GM19193 (cell line): ENCODE results near the gene SLC8B1.

Source experiments
- POLR2A ChIP-seq: IDR thresholded peaks from 4 replicates; pipeline ENCODE4 v1.6.1; 2011; ENCODE audit not compliant: insufficient read depth, insufficient read length; ENCODE audit errors: extremely low read depth

Gene SLC8B1

GRCh38 chr12:113295886-113296556 lies 38.9 kb downstream of the SLC8B1 start:
- TF ChIP-seq POLR2A = no peak

- TF ChIP-seq POLR2A = no peak
These were observed 41.8 kb downstream of the SLC8B1 start for GRCh38 chr12:113293100-113293499.

GRCh38 chr12:113292547-113292946 lies 42.4 kb downstream of the SLC8B1 start:
- TF ChIP-seq POLR2A = no peak

DNA sequence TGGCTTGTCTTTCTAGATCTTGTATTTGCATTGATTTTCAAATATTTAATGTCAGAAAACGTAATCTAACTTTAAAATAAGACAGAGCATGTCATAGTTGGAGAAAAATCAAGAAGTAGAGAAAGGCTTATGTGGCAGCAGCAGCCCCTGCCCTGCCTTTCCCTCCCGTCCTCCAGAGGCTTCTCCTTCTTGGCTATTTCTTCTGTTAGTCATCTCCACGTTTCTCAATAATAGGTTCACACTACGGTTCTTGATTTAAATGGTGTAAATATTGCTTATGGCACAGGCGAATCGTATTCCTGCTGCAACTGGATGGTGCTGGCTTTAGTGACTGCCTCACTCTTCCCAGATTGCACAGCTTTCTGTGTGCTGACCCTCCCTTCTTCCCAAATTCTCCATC lies 42.8 kb downstream of the SLC8B1 start:
- no peak for TF ChIP-seq POLR2A

DNA sequence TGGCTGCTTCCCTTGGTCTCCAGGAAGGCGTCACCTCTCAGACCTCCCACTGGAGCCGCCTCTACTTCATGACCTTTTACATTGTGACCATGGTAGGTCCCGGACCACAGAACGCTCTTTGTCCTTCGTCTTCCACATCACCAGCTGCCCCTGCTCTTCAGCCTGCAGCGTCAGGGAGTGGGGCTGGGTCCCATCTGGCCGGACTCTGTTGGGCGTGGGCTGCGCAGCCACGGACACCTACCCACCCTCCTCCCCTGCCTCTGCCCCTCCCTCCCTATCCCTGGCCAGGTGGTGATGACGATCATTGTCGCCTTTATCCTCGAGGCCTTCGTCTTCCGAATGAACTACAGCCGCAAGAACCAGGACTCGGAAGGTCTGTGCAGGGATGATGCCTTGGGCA lies 43.3 kb downstream of the SLC8B1 start:
- TF ChIP-seq POLR2A = no peak

DNA sequence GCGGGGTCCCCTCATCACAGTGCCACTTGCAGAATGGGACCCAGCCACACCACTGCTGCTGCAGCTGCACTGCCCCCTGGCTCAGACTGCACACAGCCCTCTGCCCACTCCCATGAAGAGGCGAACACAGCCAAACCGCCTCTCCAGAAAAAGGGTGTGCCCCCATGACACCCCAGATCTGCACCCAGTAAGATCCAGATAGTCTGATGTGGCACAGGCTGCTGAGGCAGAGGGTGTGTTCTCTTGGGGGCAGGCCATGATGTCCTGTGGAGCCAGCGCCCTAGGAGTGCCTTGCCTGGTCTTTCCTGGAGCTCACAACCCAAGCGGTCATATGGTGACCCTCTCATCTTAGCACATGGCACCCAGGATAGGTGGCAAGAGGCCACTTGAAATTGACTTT lies 44.4 kb downstream of the SLC8B1 start:
- TF ChIP-seq POLR2A = no peak

- no peak for TF ChIP-seq POLR2A
These were observed 45.5 kb downstream of the SLC8B1 start for GRCh38 chr12:113289361-113289760.

GRCh38 chr12:113287899-113288282 lies 47.0 kb downstream of the SLC8B1 start:
- no peak for TF ChIP-seq POLR2A

DNA sequence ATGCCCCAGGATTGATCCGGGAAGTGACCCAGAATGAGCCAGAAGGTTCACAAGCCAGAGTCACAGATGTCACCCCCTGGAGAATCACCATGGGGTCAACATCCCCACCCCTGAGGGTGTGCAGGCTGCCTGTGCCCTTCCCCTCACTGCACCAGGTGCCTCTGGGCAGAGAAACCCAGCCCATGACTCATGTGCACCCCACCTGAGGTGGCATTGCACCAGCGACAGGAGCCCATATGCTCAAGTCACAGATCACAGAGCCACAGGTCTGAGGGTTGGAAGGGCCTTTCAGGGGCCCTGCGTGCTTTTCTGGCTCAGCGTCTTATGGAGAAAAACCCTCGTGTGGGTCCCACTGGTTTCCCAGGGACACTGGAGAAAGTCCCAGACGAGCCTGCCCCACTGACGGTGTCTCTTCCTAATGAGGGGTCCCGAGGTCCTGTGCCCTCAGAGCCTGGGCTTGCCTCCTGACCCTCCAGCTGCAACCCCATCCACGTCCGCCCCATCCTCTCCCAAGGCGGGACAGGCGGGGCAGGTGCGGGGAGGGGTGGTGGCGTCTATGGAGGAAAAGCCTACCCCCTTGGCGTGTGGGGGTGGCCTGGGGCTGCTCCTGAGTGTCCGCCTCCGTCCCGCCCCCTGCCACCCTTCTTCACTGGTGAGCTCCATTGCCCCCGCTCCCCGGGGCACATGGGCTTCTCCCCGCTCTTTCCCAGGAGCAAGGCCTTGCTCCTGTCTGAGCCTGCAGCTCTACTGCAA lies 47.6 kb downstream of the SLC8B1 start:
- TF ChIP-seq POLR2A = no peak

DNA sequence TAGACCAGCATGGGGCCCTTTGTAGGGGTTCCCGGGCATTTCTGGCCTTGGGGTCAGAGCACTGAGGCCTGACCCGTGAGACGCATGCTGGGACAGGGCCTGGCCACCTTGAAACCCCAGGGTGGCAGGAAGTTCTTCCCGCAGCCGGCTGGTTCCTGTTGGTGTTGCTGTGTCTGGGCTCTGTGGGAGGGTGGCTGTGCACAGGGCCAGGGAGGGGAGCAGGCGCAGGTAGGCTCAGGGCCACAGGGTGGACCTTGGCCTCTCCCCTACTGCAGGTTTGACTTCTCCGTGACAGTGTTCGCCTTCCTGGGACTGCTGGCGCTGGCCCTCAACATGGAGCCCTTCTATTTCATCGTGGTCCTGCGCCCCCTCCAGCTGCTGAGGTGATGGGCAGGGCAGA lies 48.2 kb downstream of the SLC8B1 start:
- TF ChIP-seq POLR2A = no peak

DNA sequence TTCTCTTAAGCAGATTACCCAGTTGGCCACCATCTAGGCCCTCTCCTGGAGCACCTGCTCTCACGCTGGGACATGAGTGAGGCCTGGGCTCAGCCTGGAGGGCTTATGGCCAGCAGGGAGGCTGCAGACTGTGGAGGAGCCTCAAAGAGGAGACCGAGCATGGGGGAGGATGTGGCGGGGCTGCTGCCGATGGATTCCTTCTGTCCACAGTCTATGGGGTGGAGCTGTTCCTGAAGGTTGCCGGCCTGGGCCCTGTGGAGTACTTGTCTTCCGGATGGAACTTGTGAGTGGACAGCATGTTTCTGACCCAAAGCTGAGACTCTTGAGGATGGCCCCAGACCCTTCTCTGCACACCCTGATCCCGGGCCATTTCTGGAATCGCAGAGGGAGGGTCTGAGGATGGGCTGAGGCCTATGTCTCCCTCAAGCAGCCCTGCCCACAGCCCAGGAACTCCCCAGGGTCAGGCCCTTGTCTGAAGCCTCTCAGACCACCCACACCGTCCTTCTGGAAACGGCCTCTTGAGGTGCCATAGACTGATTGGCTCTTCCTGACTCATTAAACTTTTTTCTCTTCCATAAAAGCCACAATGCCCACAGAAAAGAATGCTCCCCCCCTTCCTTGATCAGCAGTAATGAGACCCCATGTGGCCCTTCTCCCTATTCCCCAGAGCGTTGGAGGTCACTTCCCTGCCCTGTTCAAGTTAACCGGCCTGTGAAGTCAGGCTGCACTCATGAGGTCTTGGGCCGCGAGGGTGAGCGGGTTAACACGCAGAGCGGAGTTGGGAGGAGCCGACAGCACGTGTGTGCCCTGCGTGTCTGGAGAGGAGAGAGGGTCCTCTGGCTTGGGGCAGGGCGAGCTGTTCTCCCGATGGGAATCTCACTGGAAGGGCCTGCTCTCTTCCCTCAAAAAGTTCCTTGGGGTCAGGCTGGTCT lies 49.0 kb downstream of the SLC8B1 start:
- no peak for TF ChIP-seq POLR2A

- no peak for TF ChIP-seq POLR2A
These were observed 50.2 kb downstream of the SLC8B1 start for GRCh38 chr12:113284751-113285150.

DNA sequence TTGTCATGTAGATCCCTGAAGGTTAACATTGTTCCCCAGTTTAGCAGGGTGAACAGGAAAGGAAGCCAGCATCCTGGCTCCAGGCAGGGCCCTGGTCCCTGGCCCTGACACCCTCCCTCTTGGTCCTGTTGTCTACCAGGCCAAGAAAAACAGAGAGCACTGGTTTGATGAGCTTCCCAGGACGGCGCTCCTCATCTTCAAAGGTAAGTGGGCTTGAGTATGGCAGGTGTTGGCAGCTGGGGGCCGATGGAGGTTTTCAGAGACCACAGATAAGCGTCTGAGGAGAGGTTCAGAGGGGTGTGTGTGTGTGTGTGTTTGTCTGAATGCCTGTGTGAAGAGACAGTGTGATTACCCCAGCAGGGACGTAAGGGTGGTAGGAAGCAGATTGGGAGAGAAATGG lies 56.3 kb downstream of the SLC8B1 start:
- TF ChIP-seq POLR2A = no peak

DNA sequence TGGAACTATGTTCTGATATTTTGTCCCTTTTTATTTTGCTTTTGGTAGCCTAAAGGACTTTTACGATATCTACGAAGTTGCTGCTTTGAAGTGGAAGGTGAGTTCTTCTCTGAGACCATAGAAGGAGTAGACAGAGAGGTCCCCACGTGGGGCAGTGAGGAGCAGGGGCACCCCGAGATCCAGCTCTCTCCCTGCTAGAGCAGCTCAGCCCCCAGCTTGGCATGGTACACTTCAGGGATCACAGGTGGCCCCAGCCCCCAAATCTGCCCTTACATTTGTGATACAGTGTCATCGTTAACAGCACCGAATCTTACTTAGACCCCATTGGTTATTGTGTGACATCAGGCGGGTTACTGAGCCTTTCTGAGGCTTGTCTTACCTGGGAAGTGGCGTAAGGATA lies 56.8 kb downstream of the SLC8B1 start:
- TF ChIP-seq POLR2A = no peak

DNA sequence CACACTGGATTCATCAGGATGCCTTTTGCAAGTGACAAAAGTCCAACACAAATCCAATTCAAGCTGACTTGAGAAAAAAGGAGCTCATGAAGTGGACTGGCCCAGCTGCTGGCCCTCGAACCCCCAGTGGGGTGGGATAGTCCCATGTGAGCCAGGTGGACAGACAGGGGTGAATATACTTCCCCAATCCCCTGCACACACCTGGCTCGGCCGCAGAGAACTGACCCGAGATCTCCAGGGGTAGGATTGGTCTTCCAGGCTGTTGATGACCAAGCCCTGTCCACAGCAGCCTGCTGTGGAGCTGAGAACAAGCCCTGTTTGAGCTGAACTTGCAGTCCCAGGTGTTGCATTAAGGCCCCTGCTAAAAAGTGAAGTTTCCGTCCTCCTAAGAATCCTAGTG lies 57.4 kb downstream of the SLC8B1 start:
- no peak for TF ChIP-seq POLR2A
